ENCODE measurements around the gene RALB.

RALB gene

GRCh38 chr2:120305937-120306490, 53.4 kb downstream of the RALB start:
- Histone ChIP-seq H3K23ac (ENCODE audit: low read length) (no peak overlapping the region), H3K4me2 (ENCODE audit: low read length) (no peak overlapping the region), H3K79me2 (ENCODE audit: control insufficient read depth, insufficient read depth, low read length, poor library complexity) (no peaks in the 10 kb centered on the region), H2BK120ac (ENCODE audit: insufficient read depth, low read length, poor library complexity) (no peak overlapping the region), H2BK5ac (ENCODE audit: low read depth, low read length, poor library complexity) (no peak overlapping the region), H2AFZ (ENCODE audit: insufficient read depth, low read length, poor library complexity) (no peak overlapping the region), H4K12ac (ENCODE audit: low read depth, low read length) (no peak overlapping the region), H4K91ac (ENCODE audit: low read depth, low read length) (no peak overlapping the region), H3K4ac (ENCODE audit: low read depth, low read length) (no peak overlapping the region), H3K14ac (ENCODE audit: low read length) (no peak overlapping the region), H3K27ac (ENCODE audit: low read depth, low read length) (no peak overlapping the region), H3K36me3 (ENCODE audit: control insufficient read depth in 1 of 2, insufficient read depth in 2 of 2, low read length in 2 of 2) (peaks cover 0 to 6% of the 10 kb centered on the region in 2 experiments), H3K27me3 (ENCODE audit: insufficient read depth, low read length) (no peaks in the 10 kb centered on the region), H3K9me3 (ENCODE audit: insufficient read depth, low read depth, low read length) (no peaks in the 10 kb centered on the region), H3K9ac (ENCODE audit: low read length) (no peak overlapping the region), H2AK5ac (ENCODE audit: low read length) (no peak overlapping the region), H3K4me3 (ENCODE audit: low read depth, low read length) (no peak overlapping the region), H3K18ac (ENCODE audit: low read length) (no peak overlapping the region), H3K79me1 (ENCODE audit: low read length) (no peaks in the 10 kb centered on the region), H4K8ac (ENCODE audit: low read depth, low read length) (no peak overlapping the region), H3K4me1 (ENCODE audit: control insufficient read depth in 1 of 2, insufficient read depth in 2 of 2, low read length in 2 of 2) (peaks cover 0 to 3% of the 10 kb centered on the region in 2 experiments), H2BK12ac (ENCODE audit: low read length) (no peak overlapping the region)
- no peak for DNase-seq
- WGBS (ENCODE audit: extremely low coverage, insufficient coverage, insufficient read length), result no CpG with 5 or more reads among the region's 5 CpGs

- H3K27ac ChIP-seq (ENCODE audit: low read depth, low read length), result no peak overlapping the region
- H3K4me1 ChIP-seq (ENCODE audit: control insufficient read depth in 1 of 2, insufficient read depth in 2 of 2, low read length in 2 of 2), result no peaks in the 10 kb centered on the region
- H3K4me3 ChIP-seq (ENCODE audit: low read depth, low read length), result no peak overlapping the region
- H3K9ac ChIP-seq (ENCODE audit: low read length), result no peak overlapping the region
- H3K18ac ChIP-seq (ENCODE audit: low read length), result no peak overlapping the region
- H3K23ac ChIP-seq (ENCODE audit: low read length), result no peak overlapping the region
- peak; percentile 32 to 55 for DNase-seq
- no peaks in the 10 kb centered on the region for H3K79me2 ChIP-seq (ENCODE audit: control insufficient read depth, insufficient read depth, low read length, poor library complexity)
- no peak overlapping the region for H3K14ac ChIP-seq (ENCODE audit: low read length)
- H3K27me3 ChIP-seq (ENCODE audit: insufficient read depth, low read length), result no peaks in the 10 kb centered on the region
- H3K9me3 ChIP-seq (ENCODE audit: insufficient read depth, low read depth, low read length), result no peaks in the 10 kb centered on the region
- no peak overlapping the region for H4K91ac ChIP-seq (ENCODE audit: low read depth, low read length)
- no peak overlapping the region for H3K4ac ChIP-seq (ENCODE audit: low read depth, low read length)
- H2AK5ac ChIP-seq (ENCODE audit: low read length), result no peak overlapping the region
- no peak overlapping the region for H4K8ac ChIP-seq (ENCODE audit: low read depth, low read length)
- no peak overlapping the region for H2BK5ac ChIP-seq (ENCODE audit: low read depth, low read length, poor library complexity)
- H4K12ac ChIP-seq (ENCODE audit: low read depth, low read length), result no peak overlapping the region
- H2AFZ ChIP-seq (ENCODE audit: insufficient read depth, low read length, poor library complexity), result no peak overlapping the region
- H2BK120ac ChIP-seq (ENCODE audit: insufficient read depth, low read length, poor library complexity), result no peak overlapping the region
- no CpG with 5 or more reads among the region's 7 CpGs for WGBS (ENCODE audit: extremely low coverage, insufficient coverage, insufficient read length)
- H3K36me3 ChIP-seq (ENCODE audit: control insufficient read depth in 1 of 2, insufficient read depth in 2 of 2, low read length in 2 of 2), result peaks cover 0 to 6% of the 10 kb centered on the region in 2 experiments
- no peak overlapping the region for H3K4me2 ChIP-seq (ENCODE audit: low read length)
- no peaks in the 10 kb centered on the region for H3K79me1 ChIP-seq (ENCODE audit: low read length)
- H2BK12ac ChIP-seq (ENCODE audit: low read length), result no peak overlapping the region
Observed at GRCh38 chr2:120307482-120307881, 54.8 kb downstream of the RALB start.

GRCh38 chr2:120308038-120308910, 55.6 kb downstream of the RALB start:
- Histone ChIP-seq H4K12ac (ENCODE audit: low read depth, low read length) (no peak overlapping the region), H3K9ac (ENCODE audit: low read length) (no peak overlapping the region), H3K79me2 (ENCODE audit: control insufficient read depth, insufficient read depth, low read length, poor library complexity) (no peaks in the 10 kb centered on the region), H3K79me1 (ENCODE audit: low read length) (no peaks in the 10 kb centered on the region), H3K4me2 (ENCODE audit: low read length) (no peak overlapping the region), H3K27me3 (ENCODE audit: insufficient read depth, low read length) (no peaks in the 10 kb centered on the region), H3K27ac (ENCODE audit: low read depth, low read length) (no peak overlapping the region), H3K14ac (ENCODE audit: low read length) (no peak overlapping the region), H3K9me3 (ENCODE audit: insufficient read depth, low read depth, low read length) (no peaks in the 10 kb centered on the region), H3K4me1 (ENCODE audit: control insufficient read depth in 1 of 2, insufficient read depth in 2 of 2, low read length in 2 of 2) (no peaks in the 10 kb centered on the region), H2BK5ac (ENCODE audit: low read depth, low read length, poor library complexity) (no peak overlapping the region), H3K4ac (ENCODE audit: low read depth, low read length) (no peak overlapping the region), H4K91ac (ENCODE audit: low read depth, low read length) (no peak overlapping the region), H4K8ac (ENCODE audit: low read depth, low read length) (no peak overlapping the region), H3K18ac (ENCODE audit: low read length) (no peak overlapping the region), H3K36me3 (ENCODE audit: control insufficient read depth in 1 of 2, insufficient read depth in 2 of 2, low read length in 2 of 2) (no peaks in the 10 kb centered on the region), H2BK120ac (ENCODE audit: insufficient read depth, low read length, poor library complexity) (no peak overlapping the region), H2AK5ac (ENCODE audit: low read length) (no peak overlapping the region), H3K23ac (ENCODE audit: low read length) (no peak overlapping the region), H2AFZ (ENCODE audit: insufficient read depth, low read length, poor library complexity) (no peak overlapping the region), H2BK12ac (ENCODE audit: low read length) (no peak overlapping the region), H3K4me3 (ENCODE audit: low read depth, low read length) (no peak overlapping the region)
- DNase-seq, result no peak
- WGBS (ENCODE audit: extremely low coverage, insufficient coverage, insufficient read length), result no CpG with 5 or more reads among the region's 16 CpGs

GRCh38 chr2:120310136-120310535, 57.5 kb downstream of the RALB start:
- H3K14ac ChIP-seq (ENCODE audit: low read length), result no peak overlapping the region

More at GRCh38 chr2:120310136-120310535, 57.5 kb downstream of the RALB start:
- no peak overlapping the region for H4K8ac ChIP-seq (ENCODE audit: low read depth, low read length)
- H3K4me1 ChIP-seq (ENCODE audit: control insufficient read depth in 1 of 2, insufficient read depth in 2 of 2, low read length in 2 of 2), result no peaks in the 10 kb centered on the region
- no CpG with 5 or more reads among the region's 6 CpGs for WGBS (ENCODE audit: extremely low coverage, insufficient coverage, insufficient read length)
- H3K4ac ChIP-seq (ENCODE audit: low read depth, low read length), result no peak overlapping the region
- H3K79me1 ChIP-seq (ENCODE audit: low read length), result no peaks in the 10 kb centered on the region
- H4K12ac ChIP-seq (ENCODE audit: low read depth, low read length), result no peak overlapping the region
- H4K91ac ChIP-seq (ENCODE audit: low read depth, low read length), result no peak overlapping the region
- no peak overlapping the region for H3K9ac ChIP-seq (ENCODE audit: low read length)
- H3K27ac ChIP-seq (ENCODE audit: low read depth, low read length), result no peak overlapping the region
- no peaks in the 10 kb centered on the region for H3K79me2 ChIP-seq (ENCODE audit: control insufficient read depth, insufficient read depth, low read length, poor library complexity)
- no peak overlapping the region for H2BK12ac ChIP-seq (ENCODE audit: low read length)
- H3K23ac ChIP-seq (ENCODE audit: low read length), result no peak overlapping the region
- no peak overlapping the region for H2BK120ac ChIP-seq (ENCODE audit: insufficient read depth, low read length, poor library complexity)
- H2BK5ac ChIP-seq (ENCODE audit: low read depth, low read length, poor library complexity), result no peak overlapping the region
- DNase-seq, result no peak
- H2AK5ac ChIP-seq (ENCODE audit: low read length), result no peak overlapping the region
- no peak overlapping the region for H3K18ac ChIP-seq (ENCODE audit: low read length)
- H3K36me3 ChIP-seq (ENCODE audit: control insufficient read depth in 1 of 2, insufficient read depth in 2 of 2, low read length in 2 of 2), result no peaks in the 10 kb centered on the region
- H3K27me3 ChIP-seq (ENCODE audit: insufficient read depth, low read length), result no peaks in the 10 kb centered on the region
- no peak overlapping the region for H3K4me2 ChIP-seq (ENCODE audit: low read length)
- no peaks in the 10 kb centered on the region for H3K9me3 ChIP-seq (ENCODE audit: insufficient read depth, low read depth, low read length)
- H3K4me3 ChIP-seq (ENCODE audit: low read depth, low read length), result no peak overlapping the region
- H2AFZ ChIP-seq (ENCODE audit: insufficient read depth, low read length, poor library complexity), result no peak overlapping the region

All from trophoblast cell (in vitro differentiated cells and primary cell).